ENCODE data around the gene SDK2.

The SDK2 gene

DNA sequence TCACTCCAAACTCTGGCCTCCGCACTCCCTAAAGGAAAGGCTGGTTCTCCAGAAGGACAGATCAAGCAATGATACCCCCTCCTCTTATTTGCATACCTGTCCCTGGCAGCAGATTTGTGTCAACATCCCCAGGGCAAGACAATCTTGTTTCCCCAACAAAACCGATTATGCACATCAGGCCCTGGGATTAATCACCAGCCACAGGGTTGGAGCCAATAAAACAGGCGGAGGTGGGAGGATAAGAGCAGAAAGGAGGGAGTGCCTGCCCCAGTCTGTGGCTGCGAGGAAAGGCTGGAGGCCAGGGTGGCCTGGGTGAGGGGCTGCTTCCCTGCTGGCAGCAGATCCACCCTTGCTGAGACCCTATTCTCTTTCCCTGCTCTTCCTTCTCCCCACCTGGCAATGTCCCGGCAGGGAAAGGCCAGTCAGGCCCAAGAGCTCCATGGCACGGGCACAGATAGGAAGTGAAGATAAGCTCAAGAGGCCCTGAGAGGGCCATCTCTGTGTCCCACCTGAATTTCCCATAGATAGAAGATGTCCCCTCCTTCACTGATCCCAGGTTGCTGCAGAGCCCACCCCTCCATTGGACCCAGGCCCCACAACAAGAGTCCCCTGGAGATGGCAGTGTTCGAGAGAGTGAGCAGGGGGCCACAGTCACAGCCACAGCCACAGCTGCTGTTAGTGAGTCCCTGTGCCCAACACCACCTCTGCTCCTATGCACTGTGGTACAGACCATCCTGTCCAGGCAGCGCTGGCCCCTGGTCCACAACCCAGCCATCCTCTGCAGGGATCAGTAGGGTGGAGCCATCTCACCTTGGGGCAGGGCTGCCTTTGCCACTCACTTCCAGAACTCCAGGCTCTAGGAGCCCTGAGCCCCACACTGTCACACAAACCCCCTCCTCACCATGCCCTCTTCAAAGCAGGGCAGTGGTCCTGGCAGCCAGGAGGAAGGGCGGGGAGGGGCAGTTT lies 137.5 kb downstream of the SDK2 start:
- no peak for DNase-seq (ENCODE audit: low read depth)

DNA sequence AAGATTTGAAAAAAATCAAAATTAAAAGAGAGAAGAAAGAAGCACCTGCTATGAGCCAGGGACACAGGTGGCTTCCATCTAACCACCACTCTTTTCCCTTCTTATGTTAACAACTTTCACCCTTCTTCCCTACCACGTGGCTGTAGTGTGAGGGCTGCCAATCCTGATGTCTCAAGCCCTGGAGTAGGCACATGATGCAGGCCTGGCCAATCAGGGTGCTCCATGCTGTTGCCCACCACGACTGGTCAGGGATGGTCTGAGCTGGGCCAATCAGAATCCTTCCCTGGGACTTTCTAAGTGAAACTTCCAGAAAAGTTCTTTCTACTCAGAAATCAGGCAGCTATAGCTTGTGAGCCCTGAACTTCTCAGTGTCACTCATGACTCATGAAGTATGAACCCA lies 140.7 kb downstream of the SDK2 start:
- DNase-seq (ENCODE audit: low read depth) = no peak

- DNase-seq (ENCODE audit: low read depth) = no peak
Measured at GRCh38 chr17:73500414-73500999, 143.7 kb downstream of the SDK2 start.

DNA sequence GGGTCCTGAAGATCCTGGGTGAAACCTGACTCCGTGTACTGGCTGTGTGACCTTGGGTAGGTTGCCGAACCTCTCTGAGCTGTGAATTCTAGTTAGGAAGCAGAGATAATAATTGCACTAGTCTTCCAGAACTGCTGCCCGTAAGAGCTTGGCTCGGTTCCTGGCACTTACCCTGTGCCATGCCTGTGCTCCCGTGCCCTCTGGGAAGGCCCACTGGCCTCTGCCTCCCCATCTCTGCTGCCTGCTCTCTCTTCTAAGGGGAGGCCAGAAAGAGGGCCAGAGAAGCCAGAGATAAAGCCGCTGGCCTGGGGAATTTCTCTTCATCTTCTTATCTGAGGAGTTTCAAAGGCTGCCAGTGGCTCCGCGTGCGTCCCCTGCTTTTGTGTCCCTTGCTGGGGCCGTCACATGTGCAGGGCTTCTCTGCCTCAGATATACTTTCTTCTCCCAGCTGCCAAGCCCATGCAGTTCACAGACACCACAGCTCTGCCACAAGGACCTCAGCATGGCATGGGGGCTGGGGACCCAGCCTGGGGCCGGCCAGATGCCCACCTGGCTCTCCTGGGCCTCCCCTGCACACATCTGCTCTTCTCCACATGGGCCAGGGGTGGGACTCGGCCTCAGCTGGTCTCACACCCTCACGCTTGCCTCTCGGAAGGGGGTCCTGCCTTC lies 145.2 kb downstream of the SDK2 start:
- DNase-seq (ENCODE audit: low read depth) = no peak

GRCh38 chr17:73498176-73498575 lies 146.1 kb downstream of the SDK2 start:
- DNase-seq (ENCODE audit: low read depth) = no peak

DNA sequence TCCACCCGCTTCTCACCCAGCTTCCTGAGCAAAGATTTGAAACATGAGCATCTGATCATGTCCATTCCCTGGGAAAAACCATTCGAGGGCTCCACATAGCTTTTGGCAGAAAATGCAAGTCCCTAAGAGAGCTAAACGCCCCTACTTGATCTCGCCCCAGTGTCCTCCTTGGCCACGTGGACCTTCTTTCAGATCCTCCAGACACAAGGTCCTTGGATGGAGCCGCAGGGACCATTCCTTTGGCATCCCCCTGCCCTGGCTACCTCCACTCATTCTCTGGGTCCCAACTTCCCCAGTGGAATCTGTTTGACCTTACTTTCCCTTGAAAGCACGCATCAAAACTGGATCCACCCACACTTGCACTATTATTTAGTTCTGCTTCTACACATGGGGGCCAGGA lies 146.5 kb downstream of the SDK2 start:
- DNase-seq (ENCODE audit: low read depth) = no peak

- no peak for DNase-seq (ENCODE audit: low read depth)
Measured at GRCh38 chr17:73496232-73496631, 148.0 kb downstream of the SDK2 start.

DNA sequence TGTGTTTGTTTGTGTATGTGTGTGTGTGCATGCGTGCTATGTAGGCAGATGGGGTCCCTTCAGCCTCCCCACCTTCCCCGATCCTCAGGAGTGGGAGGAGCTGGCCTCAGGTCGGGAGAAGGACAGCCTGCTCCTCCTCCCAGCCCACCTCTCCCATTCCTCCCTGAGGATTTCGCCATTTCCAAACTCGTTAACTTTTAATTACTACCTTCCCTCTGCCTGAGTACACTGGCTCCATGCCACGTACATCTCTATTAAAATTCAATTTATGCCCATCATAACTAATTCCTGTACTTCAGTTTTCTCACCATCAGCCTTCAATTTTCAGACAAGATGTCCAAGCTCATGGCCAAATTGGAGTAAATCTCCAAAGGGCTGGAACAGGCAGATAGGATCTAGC lies 148.6 kb downstream of the SDK2 start:
- no peak for DNase-seq (ENCODE audit: low read depth)

GRCh38 chr17:73494950-73495349 lies 149.3 kb downstream of the SDK2 start:
- no peak for DNase-seq (ENCODE audit: low read depth)

DNA sequence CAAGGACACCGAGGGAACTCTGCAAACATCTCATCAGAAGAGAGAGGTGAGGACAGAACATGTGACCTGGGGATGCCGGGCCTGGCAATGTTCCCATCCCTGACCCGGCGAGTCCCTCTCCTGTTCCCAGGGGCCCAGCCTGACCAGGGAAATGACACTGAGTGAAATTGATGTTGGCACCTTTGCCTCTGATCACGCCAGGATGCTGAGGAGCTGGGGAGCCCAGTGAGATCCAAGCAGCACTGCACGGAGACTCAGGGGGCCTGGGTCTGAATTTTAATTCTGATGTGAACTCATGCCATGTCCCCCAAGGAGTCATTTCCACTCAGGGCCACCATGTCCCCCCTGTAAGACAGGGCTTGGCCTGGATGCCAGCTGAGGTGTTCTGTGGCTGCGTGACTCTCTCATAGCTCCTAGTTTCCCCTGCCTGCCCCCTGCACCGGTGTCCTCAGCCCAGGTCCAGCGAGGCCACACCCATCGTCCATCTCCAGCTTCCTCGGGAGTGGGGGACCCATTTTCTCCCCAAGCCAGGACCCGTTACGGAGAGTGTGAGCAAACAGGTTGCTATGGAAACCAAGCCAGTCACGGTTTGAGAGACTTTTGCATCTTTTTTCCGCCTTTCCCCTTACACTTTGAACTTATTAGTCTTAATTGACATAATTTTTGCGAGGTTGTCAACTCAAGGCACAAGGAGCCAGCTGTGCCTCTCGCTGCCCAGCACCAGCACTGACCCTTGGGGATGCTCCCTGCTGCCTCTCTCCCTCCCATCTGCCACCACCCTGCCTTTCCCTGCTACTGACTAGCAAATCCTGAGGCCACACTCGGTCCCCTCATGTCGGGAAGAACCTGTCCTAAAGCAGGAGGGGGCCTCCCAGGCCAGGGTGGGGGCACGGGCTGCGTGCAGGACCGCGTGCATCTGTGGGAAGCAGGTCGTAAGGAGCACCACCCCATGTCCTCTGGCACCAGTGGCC lies 150.0 kb downstream of the SDK2 start:
- no peak for DNase-seq (ENCODE audit: low read depth)

DNA sequence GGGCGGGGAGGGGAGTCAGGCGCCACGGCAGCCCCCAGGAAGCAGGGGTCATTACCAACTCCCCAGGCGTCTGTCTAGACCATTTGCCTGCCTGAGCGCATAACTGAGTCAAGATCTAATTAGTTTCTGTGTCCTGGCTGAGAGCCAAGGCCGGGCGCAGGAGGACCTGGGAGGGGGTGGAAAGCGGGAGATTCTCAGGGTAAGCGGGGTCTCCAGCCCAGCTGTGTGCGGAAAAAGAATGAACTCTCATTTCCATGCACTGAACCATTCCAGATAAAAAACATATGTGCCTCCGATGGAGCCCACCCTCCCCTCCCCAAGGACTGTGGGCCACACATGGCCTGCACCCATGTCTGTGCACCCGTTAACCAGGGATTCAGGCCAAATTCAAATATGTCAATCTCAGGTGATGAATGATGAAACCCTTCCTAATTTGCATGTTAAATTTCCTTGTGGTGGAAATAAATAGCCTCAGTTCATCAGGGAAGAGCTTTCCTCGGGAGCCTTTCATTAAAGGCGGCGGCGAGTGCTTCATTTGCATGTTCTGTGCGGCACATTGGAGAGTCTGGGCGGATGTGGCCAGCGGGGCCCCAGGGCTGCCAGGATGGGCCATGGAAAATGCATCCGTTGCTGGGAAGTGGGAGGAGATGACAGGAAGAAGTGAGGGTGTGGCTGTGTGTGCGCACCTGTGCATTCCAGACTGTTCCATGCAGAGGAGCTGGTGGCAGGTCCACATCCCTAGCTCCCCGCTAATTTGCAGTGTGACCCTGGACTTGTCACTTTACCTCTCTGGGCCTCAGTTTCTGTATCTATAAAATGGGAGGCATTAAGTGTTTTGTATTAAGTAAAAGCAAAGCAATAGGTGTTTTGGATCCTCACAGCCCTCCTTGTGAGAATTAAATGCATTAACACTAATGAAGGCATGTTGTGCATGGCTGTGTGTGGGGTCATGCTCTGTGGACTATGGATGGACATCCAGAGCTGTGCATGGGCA lies 151.1 kb downstream of the SDK2 start:
- no peak for DNase-seq (ENCODE audit: low read depth)

- DNase-seq (ENCODE audit: low read depth) = no peak
Measured at GRCh38 chr17:73492125-73492820, 152.0 kb downstream of the SDK2 start.

GRCh38 chr17:73491648-73492047 lies 152.6 kb downstream of the SDK2 start:
- no peak for DNase-seq (ENCODE audit: low read depth)

DNA sequence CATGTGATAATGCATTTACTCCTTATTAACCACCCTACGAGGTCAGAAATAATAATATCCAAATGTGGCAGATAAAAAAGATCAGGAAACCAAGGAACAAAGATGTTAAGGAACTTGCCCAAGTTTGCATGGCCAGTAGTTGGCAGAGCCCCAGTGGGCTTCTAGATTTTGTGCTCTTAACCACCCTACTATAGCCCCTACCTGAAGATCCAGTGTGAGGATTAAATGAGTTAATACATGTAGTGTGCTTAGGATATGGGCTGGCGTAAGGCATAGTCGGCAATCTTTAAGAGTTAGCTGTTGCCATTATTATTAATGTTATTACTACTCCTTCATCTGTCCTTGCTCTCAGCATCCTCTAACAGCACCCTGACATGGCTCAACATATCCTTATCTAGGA lies 153.4 kb downstream of the SDK2 start:
- DNase-seq (ENCODE audit: low read depth) = no peak

GRCh38 chr17:73489991-73490390 lies 154.3 kb downstream of the SDK2 start:
- DNase-seq (ENCODE audit: low read depth) = no peak

- DNase-seq (ENCODE audit: low read depth) = no peak
Measured at GRCh38 chr17:73489333-73489732, 154.9 kb downstream of the SDK2 start.

DNA sequence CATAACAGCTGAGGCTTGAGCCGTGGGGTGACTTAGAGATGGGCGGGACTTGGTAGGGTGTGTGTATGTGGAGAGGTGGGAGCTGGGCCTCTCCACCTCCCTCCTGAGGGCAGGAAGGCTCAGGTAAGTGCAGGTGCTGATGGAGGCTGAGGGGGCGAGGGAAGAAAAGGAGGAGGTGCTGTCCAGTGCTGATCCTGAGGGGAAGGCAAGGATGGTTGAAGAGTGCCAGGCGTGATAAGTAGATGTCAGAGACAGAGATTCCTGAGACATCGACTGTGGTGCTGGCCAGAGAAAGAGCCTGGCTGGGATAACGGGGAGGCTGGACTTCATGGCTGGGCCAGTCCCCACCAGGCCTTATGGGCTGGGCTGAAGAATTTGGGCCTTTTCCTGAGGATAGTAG lies 159.1 kb downstream of the SDK2 start:
- no peak for DNase-seq (ENCODE audit: low read depth)

DNA sequence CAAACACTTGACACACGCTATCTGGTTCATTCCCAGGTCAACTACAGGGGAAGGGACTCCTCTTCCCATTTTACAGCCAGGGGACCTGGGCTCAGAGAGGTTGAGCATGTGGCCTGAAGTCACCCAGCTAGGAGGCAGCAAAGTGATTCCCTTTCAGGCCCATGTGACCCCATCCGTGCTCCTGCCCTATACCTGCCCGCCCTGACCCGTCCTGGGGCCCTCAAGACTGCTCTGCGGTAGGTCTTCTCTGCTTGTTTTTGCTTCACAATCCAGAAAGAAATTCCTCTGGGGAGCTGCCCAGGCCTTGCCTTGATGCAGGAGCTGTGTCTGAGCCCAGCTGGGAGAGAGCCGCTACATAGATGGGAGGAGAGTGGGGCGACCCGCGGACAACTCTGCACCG lies 161.4 kb downstream of the SDK2 start:
- no peak for DNase-seq (ENCODE audit: low read depth)

GRCh38 chr17:73482251-73482716 lies 162.0 kb downstream of the SDK2 start:
- DNase-seq (ENCODE audit: low read depth) = no peak

DNA sequence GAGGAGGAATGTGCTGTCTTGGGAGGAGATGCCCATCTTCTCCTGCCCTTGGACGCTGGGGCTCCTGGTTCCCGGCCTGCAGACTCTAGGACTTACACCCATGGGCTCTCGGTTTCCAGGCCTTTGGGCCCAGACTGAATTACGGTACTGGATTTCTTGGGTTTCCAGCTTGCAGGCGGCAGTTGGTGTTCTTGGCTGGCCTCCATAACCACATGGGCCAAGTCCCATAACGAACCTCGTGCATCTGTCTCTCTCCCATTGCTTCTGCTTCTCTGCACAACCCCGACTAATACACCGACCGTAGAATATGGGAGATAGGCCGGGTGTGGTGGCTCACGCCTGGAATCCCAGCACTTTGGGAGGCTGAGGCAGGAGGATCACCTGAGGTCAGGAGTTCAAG lies 162.6 kb downstream of the SDK2 start:
- DNase-seq (ENCODE audit: low read depth) = no peak

All from T-helper 22 cell (primary cell).